HepG2 (cell line): ENCODE measurements around the gene GTF2E1. TPM values are rescaled to one million over a fixed set of nuclear protein-coding genes. Genes with fewer than 3 reads are reported as not detected.
A peak's percentile ranks its signal among the peaks of the same experiment; 100 is the strongest.

Experiments used
- ATAC-seq: fragments of 200-7000 bp; cut with Tn5 transposase; 3 replicates; pipeline ENCODE4 v1.9.1; 2020; ENCODE audit warnings: mild to moderate bottlenecking, moderate library complexity
- BruUV-seq: library from RNA; stranded (reverse); fragments of 400-500 nt; replicated peaks from 2 replicates; lab custom pipeline; 2021; lab: Mats Ljungman, UMichigan
- CTCF ChIA-PET: fragments of 300-600 bp; formaldehyde crosslinking; extraction: SDS; loops from one replicate; lab custom pipeline; 2021; ENCODE audit warnings: low total read pairs, inconsistent platforms, low intra/inter-chr PET ratio; lab: Yijun Ruan, JAX
- POLR2A ChIA-PET: fragments of 350-600 bp; sonication (Branson Sonifier 250); formaldehyde crosslinking; loops from one replicate; lab custom pipeline; 2020; ENCODE audit warnings: antibody characterized with exemption, inconsistent platforms; lab: Yijun Ruan, JAX
- DNase-seq: peaks from one replicate; pipeline ENCODE4 v3.0.0-alpha.2; 2015; ENCODE audit warnings: low spot score
- FAIRE-seq: peaks from 3 replicates; lab custom pipeline; 2011; peaks lifted over from hg19 to GRCh38; lab: Jason Lieb, UNC
- H2AFZ ChIP-seq: one replicate; pipeline ENCODE4 v1.6.1; 2011; ENCODE audit warnings: low read length, inconsistent platforms
- H3K27ac ChIP-seq: fragments of 300-600 bp; 3 replicates; pipeline ENCODE4 v1.8.0; 2011; ENCODE audit warnings: mixed run types, mild to moderate bottlenecking, mixed read lengths, low read length, inconsistent platforms; ENCODE audit not compliant: insufficient read depth; ENCODE audit errors: extremely low read length
- H3K27me3 ChIP-seq, 2 experiments: fragments of 200-600 bp in 1 of 2; 2 replicates in 1 of 2; 3 replicates in 1 of 2; pipeline versions ENCODE4 v1.6.0 to v1.8.0; 2011; ENCODE audit warnings: low read length in 2 of 2, mild to moderate bottlenecking in 2 of 2, moderate library complexity in 2 of 2, inconsistent platforms in 1 of 2; ENCODE audit not compliant: insufficient read depth in 2 of 2, control insufficient read depth in 1 of 2
- H3K36me3 ChIP-seq, 2 experiments: fragments of 200-600 bp in 1 of 2; replicated peaks in 1 of 2; 2 replicates in 1 of 2; 3 replicates in 1 of 2; pipeline versions ENCODE4 v1.5.1 to v1.8.0; 2011; ENCODE audit warnings: low read length in 2 of 2, inconsistent platforms in 1 of 2; ENCODE audit not compliant: insufficient read depth in 2 of 2, control insufficient read depth in 1 of 2
- H3K4me1 ChIP-seq: 2 replicates; pipeline ENCODE4 v1.5.1; 2012; ENCODE audit warnings: low read length, inconsistent platforms; ENCODE audit not compliant: insufficient read depth
- H3K4me2 ChIP-seq: 2 replicates; pipeline ENCODE4 v1.6.0; 2011; ENCODE audit warnings: low read depth, low read length, inconsistent platforms
- H3K4me3 ChIP-seq, 3 experiments: fragments of 200-600 bp in 1 of 3; sonication (generic), shearing (Covaris generic) in 1 of 3; replicated peaks in 1 of 3; 2 replicates each; pipeline ENCODE4 v1.5.1; 2011 to 2016; ENCODE audit warnings: low read length in 3 of 3, inconsistent platforms in 2 of 3, low read depth in 2 of 3, mild to moderate bottlenecking in 2 of 3, control low read depth in 1 of 3, mixed read lengths in 1 of 3; ENCODE audit not compliant: insufficient read depth in 1 of 3
- H3K79me2 ChIP-seq: one replicate; pipeline ENCODE4 v1.6.1; 2011; ENCODE audit warnings: low read length, inconsistent platforms; ENCODE audit not compliant: insufficient read depth
- H3K9ac ChIP-seq: 2 replicates; pipeline ENCODE4 v1.6.0; 2011; ENCODE audit warnings: mild to moderate bottlenecking, low read depth, low read length, inconsistent platforms; ENCODE audit not compliant: insufficient read depth
- H3K9me3 ChIP-seq: 2 replicates; pipeline ENCODE4 v1.5.1; 2012; ENCODE audit warnings: mild to moderate bottlenecking, low read length
- H4K20me1 ChIP-seq: 2 replicates; pipeline ENCODE4 v1.6.0; 2011; ENCODE audit warnings: inconsistent platforms, mild to moderate bottlenecking, low read length, moderate library complexity; ENCODE audit not compliant: insufficient read depth
- ATAD3A ChIP-seq: sonication (generic); formaldehyde crosslinking; IDR thresholded peaks from 2 replicates; pipeline ENCODE4 v1.4.0; 2020; ENCODE audit warnings: missing genetic modification reagents
- ETS1 ChIP-seq: sonication (generic); formaldehyde crosslinking; IDR thresholded peaks from 2 replicates; pipeline ENCODE4 v1.4.0; 2020; ENCODE audit warnings: missing genetic modification reagents
- GLMP ChIP-seq: sonication (generic); formaldehyde crosslinking; IDR thresholded peaks from 2 replicates; pipeline ENCODE4 v1.9.0; 2021; ENCODE audit warnings: missing genetic modification reagents, mild to moderate bottlenecking, borderline replicate concordance
- HNF4A ChIP-seq: sonication (generic); formaldehyde crosslinking; IDR thresholded peaks from 2 replicates; pipeline ENCODE4 v1.4.0; 2020; ENCODE audit warnings: missing genetic modification reagents
- HNF4G ChIP-seq, 2 experiments: sonication (generic) in 1 of 2; formaldehyde crosslinking in 1 of 2; IDR thresholded peaks; 2 replicates each; pipeline versions ENCODE4 v1.4.0 to v1.6.1; 2011 to 2020; ENCODE audit warnings: borderline replicate concordance in 2 of 2, low read depth in 2 of 2, mild to moderate bottlenecking in 2 of 2, low read length in 1 of 2, missing genetic modification reagents in 1 of 2, moderate library complexity in 1 of 2
- KMT2B ChIP-seq: IDR thresholded peaks from 2 replicates; pipeline ENCODE4 v1.6.1; 2016; ENCODE audit warnings: missing genetic modification reagents, missing compliant biosample characterization
- PAX8 ChIP-seq: sonication (generic); formaldehyde crosslinking; IDR thresholded peaks from 2 replicates; pipeline ENCODE4 v1.8.0; 2022; ENCODE audit warnings: mild to moderate bottlenecking, missing genetic modification reagents, borderline replicate concordance
- PTBP1 ChIP-seq: fragments of 200-400 bp; formaldehyde crosslinking; IDR thresholded peaks from 2 replicates; pipeline ENCODE4 v1.6.1; 2018; ENCODE audit warnings: low read length, low read depth; ENCODE audit not compliant: poor library complexity, severe bottlenecking
- RFX1 ChIP-seq: fragments of 450-650 bp; IDR thresholded peaks from 2 replicates; pipeline ENCODE4 v1.6.1; 2017
- RFX3 ChIP-seq: IDR thresholded peaks from 2 replicates; pipeline ENCODE4 v1.6.1; 2016; ENCODE audit warnings: missing biosample characterization, missing genetic modification reagents
- SP140L ChIP-seq: sonication (generic); formaldehyde crosslinking; IDR thresholded peaks from 2 replicates; pipeline ENCODE4 v1.4.0; 2020; ENCODE audit warnings: missing genetic modification reagents, borderline replicate concordance
- TCF12 ChIP-seq, 2 experiments: fragments of 450-650 bp in 1 of 2; sonication (generic) in 1 of 2; formaldehyde crosslinking in 1 of 2; IDR thresholded peaks; 2 replicates each; pipeline versions ENCODE4 v1.6.1 to v1.8.0; 2017 to 2022; ENCODE audit warnings: antibody characterized with exemption in 1 of 2, mild to moderate bottlenecking in 1 of 2, missing genetic modification reagents in 1 of 2, moderate library complexity in 1 of 2
- ZFP41 ChIP-seq: sonication (generic); formaldehyde crosslinking; IDR thresholded peaks from 2 replicates; pipeline ENCODE4 v1.4.0; 2020; ENCODE audit warnings: mild to moderate bottlenecking, missing genetic modification reagents, borderline replicate concordance
- ZMAT3 ChIP-seq: sonication (generic); formaldehyde crosslinking; conservative IDR thresholded peaks from 2 replicates; pipeline ENCODE4 v1.7.0; 2021; ENCODE audit warnings: missing genetic modification reagents
- ZNF180 ChIP-seq: sonication (generic); formaldehyde crosslinking; IDR thresholded peaks from 2 replicates; pipeline ENCODE4 v1.4.0; 2020; ENCODE audit warnings: low read depth, missing genetic modification reagents, borderline replicate concordance
- ZNF292 ChIP-seq: sonication (generic); formaldehyde crosslinking; IDR thresholded peaks from 2 replicates; pipeline ENCODE4 v1.8.1; 2022; ENCODE audit warnings: mild to moderate bottlenecking, low read depth, missing genetic modification reagents, borderline replicate concordance
- ZNF747 ChIP-seq: sonication (generic); formaldehyde crosslinking; IDR thresholded peaks from 2 replicates; pipeline ENCODE4 v1.8.1; 2023; ENCODE audit warnings: missing genetic modification reagents, mild to moderate bottlenecking, borderline replicate concordance
- ZNF878 ChIP-seq: sonication (generic); formaldehyde crosslinking; IDR thresholded peaks from 2 replicates; pipeline ENCODE4 v1.8.1; 2023; ENCODE audit warnings: mild to moderate bottlenecking, missing genetic modification reagents, moderate library complexity
- WGBS: methylation state at CpG from one replicate; pipeline ENCODE4 v1.1.6; 2017; ENCODE audit warnings: low lambda C conversion rate; 5-methylcytosine and 5-hydroxymethylcytosine counted together
- in situ Hi-C: cut with HindIII; loops from 2 replicates; pipeline ENCODE4 v1.10.0; 2017; ENCODE audit warnings: low pct_unique_long_range_greater_than_20kb; ENCODE audit not compliant: extremely low pct_ligation_motif_present
- intact Hi-C: fragments of 100-400 bp; cut with micrococcal nuclease; formaldehyde crosslinking; loops from one replicate; pipeline ENCODE4 v1.10.0; 2022; ENCODE audit not compliant: unreplicated experiment
- polyA plus RNA-seq, 8 experiments: library from polyadenylated mRNA; depleted of rRNA in 3 of 8; stranded (reverse) in 7 of 8; unstranded in 1 of 8; fragments of >200 nt; fragmentation: Illumina TruSeq in 4 of 8; extraction: Trizol in 4 of 8; gene quantifications; 2 replicates each; pipeline versions ENCODE4 v1.2.1 to v1.2.3, GENCODE V29; 2011 to 2016; ENCODE audit warnings: low read depth in 4 of 8, missing spikeins in 1 of 8, mixed read lengths in 1 of 8; ENCODE audit not compliant: insufficient read depth in 1 of 8
- total RNA-seq, 5 experiments: library from RNA; depleted of rRNA; stranded (reverse); fragments of >200 nt; fragmentation: Illumina TruSeq; extraction: Trizol; gene quantifications; 2 replicates each; pipeline ENCODE4 v1.2.3, GENCODE V29; 2016; ENCODE audit warnings: low read depth in 1 of 5

GTF2E1 gene
- total and polyA plus RNA-seq, 2 of the 13 experiments (the other 11 are each of a cell fraction or from before 2014, with no cell fraction given), result 7.7 to 21.5 TPM

GRCh38 chr3:120816728-120817127, 74.2 kb downstream of the GTF2E1 start:
- no peak overlapping the region for H3K27ac ChIP-seq
- ChIA-PET POLR2A (no interaction called here), CTCF (no interaction called here)
- H3K9me3 ChIP-seq, result no peaks in the 10 kb centered on the region
- WGBS, result 11% methylated on average over 4 of the region's 4 CpGs
- intact Hi-C loops, result no loop called here
- no peak overlapping the region for H3K4me3 ChIP-seq
- H3K4me2 ChIP-seq, result no peak overlapping the region
- in situ Hi-C loops, result no loop called here
- TF ChIP-seq PAX8 (no peak), ZNF180 (CRISPR knock-in tag) (no peak), PTBP1 (no peak), HNF4G (IDR thresholded peaks at IDR 0.05; ENCODE audit: borderline replicate concordance, low read depth, low read length) (no peak), HNF4G (CRISPR knock-in tag; IDR thresholded peaks at IDR 0.05; ENCODE audit: borderline replicate concordance, low read depth) (no peak), ZNF292 (no peak), ZFP41 (CRISPR knock-in tag) (no peak), ZNF747 (CRISPR knock-in tag) (no peak), ZMAT3 (CRISPR knock-in tag) (no peak)
- no peak for ATAC-seq
- no peaks in the 10 kb centered on the region for H3K36me3 ChIP-seq
- H3K9ac ChIP-seq, result no peak overlapping the region
- no TSS peak for BruUV-seq
- H3K4me1 ChIP-seq, result peaks cover 5% of the 10 kb centered on the region; the same call in 1 of the 2 replicates
- H3K79me2 ChIP-seq, result no peaks in the 10 kb centered on the region
- H3K27me3 ChIP-seq, result no peaks in the 10 kb centered on the region; a peak in 1 of 5 replicates
- no peak for FAIRE-seq
- no peak for DNase-seq
- no peaks in the 10 kb centered on the region for H4K20me1 ChIP-seq
- H2AFZ ChIP-seq, result no peak overlapping the region

GRCh38 chr3:120820748-120821147, 78.2 kb downstream of the GTF2E1 start:
- BruUV-seq, result no TSS peak
- no peaks in the 10 kb centered on the region for H3K79me2 ChIP-seq
- no peak overlapping the region for H3K4me3 ChIP-seq
- no peak overlapping the region for H3K4me2 ChIP-seq
- H2AFZ ChIP-seq, result no peak overlapping the region
- no peaks in the 10 kb centered on the region for H3K36me3 ChIP-seq
- H3K27ac ChIP-seq, result no peak overlapping the region
- 7% methylated on average over 3 of the region's 3 CpGs for WGBS
- peaks cover 5% of the 10 kb centered on the region; the same call in 1 of the 2 replicates for H3K4me1 ChIP-seq
- in situ Hi-C loops, result no loop called here
- ATAC-seq (peak; percentile 99), DNase-seq (peak; percentile 12), FAIRE-seq (no peak)
- intact Hi-C loops, result no loop called here
- H3K27me3 ChIP-seq, result no peaks in the 10 kb centered on the region; a peak in 1 of 5 replicates
- H3K9ac ChIP-seq, result no peak overlapping the region
- no peaks in the 10 kb centered on the region for H3K9me3 ChIP-seq
- ChIA-PET POLR2A (no interaction called here), CTCF (no interaction called here)
- no peaks in the 10 kb centered on the region for H4K20me1 ChIP-seq
- TF ChIP-seq HNF4A (peak; percentile 39), SP140L (no peak), ETS1 (CRISPR knock-in tag) (no peak), GLMP (no peak), RFX1 (peak; percentile 78), ATAD3A (CRISPR knock-in tag) (no peak), RFX3 (CRISPR knock-in tag) (peak; percentile 72), KMT2B (CRISPR knock-in tag) (no peak), TCF12 (IDR thresholded peaks at IDR 0.05) (no peak), TCF12 (CRISPR knock-in tag; IDR thresholded peaks at IDR 0.05) (no peak), ZNF878 (CRISPR knock-in tag) (no peak)
